Measurements from ENCODE around the gene ZNF765. TPM values are rescaled to one million over a fixed set of nuclear protein-coding genes. Genes with fewer than 3 reads are reported as not detected.

The ZNF765 gene
- total RNA-seq, 1 donor: 14.2 TPM

GRCh38 chr19:53372196-53372595 lies 22.8 kb upstream of the ZNF765 start:
- no peak for DNase-seq (ENCODE audit: low read depth)
- H3K4me3 ChIP-seq (ENCODE audit: low read depth, low read length): no peak overlapping the region
- TF ChIP-seq CTCF (IDR thresholded peaks at IDR 0.05; ENCODE audit: insufficient read depth, low read depth, low read length): no peak

- no peak for DNase-seq (ENCODE audit: low read depth)
- TF ChIP-seq CTCF (IDR thresholded peaks at IDR 0.05; ENCODE audit: insufficient read depth, low read depth, low read length): no peak
- no peak overlapping the region for H3K4me3 ChIP-seq (ENCODE audit: low read depth, low read length)
Observed at GRCh38 chr19:53374288-53374687, 20.7 kb upstream of the ZNF765 start.

- H3K4me3 ChIP-seq (ENCODE audit: low read depth, low read length): no peak overlapping the region
- DNase-seq (ENCODE audit: low read depth): no peak
- TF ChIP-seq CTCF (IDR thresholded peaks at IDR 0.05; ENCODE audit: insufficient read depth, low read depth, low read length): no peak
Observed at GRCh38 chr19:53374743-53375142, 20.2 kb upstream of the ZNF765 start.

GRCh38 chr19:53381376-53381775 lies 13.6 kb upstream of the ZNF765 start:
- no peak for DNase-seq (ENCODE audit: low read depth)
- no peak for TF ChIP-seq CTCF (IDR thresholded peaks at IDR 0.05; ENCODE audit: insufficient read depth, low read depth, low read length)
- H3K4me3 ChIP-seq (ENCODE audit: low read depth, low read length): no peak overlapping the region

- no peak for TF ChIP-seq CTCF (IDR thresholded peaks at IDR 0.05; ENCODE audit: insufficient read depth, low read depth, low read length)
- peak; percentile 32 for DNase-seq (ENCODE audit: low read depth)
- H3K4me3 ChIP-seq (ENCODE audit: low read depth, low read length): no peak overlapping the region
Observed at GRCh38 chr19:53388168-53388567, 6.8 kb upstream of the ZNF765 start.

GRCh38 chr19:53388904-53389303 lies 6.0 kb upstream of the ZNF765 start:
- no peak for TF ChIP-seq CTCF (IDR thresholded peaks at IDR 0.05; ENCODE audit: insufficient read depth, low read depth, low read length)
- peak; percentile 39 for DNase-seq (ENCODE audit: low read depth)
- H3K4me3 ChIP-seq (ENCODE audit: low read depth, low read length): no peak overlapping the region

- TF ChIP-seq CTCF (IDR thresholded peaks at IDR 0.05; ENCODE audit: insufficient read depth, low read depth, low read length): no peak
Observed at GRCh38 chr19:53389571-53389970, 5.4 kb upstream of the ZNF765 start.

More at GRCh38 chr19:53389571-53389970, 5.4 kb upstream of the ZNF765 start:
- DNase-seq (ENCODE audit: low read depth): peak; percentile 4
- H3K4me3 ChIP-seq (ENCODE audit: low read depth, low read length): no peak overlapping the region

Data from fibroblast of villous mesenchyme (primary cell).